ENCODE data around the gene ELP5.

GRCh38 chr17:7235693-7236665, 16.0 kb upstream of the ELP5 start:
- TF ChIP-seq, protein P1, sequence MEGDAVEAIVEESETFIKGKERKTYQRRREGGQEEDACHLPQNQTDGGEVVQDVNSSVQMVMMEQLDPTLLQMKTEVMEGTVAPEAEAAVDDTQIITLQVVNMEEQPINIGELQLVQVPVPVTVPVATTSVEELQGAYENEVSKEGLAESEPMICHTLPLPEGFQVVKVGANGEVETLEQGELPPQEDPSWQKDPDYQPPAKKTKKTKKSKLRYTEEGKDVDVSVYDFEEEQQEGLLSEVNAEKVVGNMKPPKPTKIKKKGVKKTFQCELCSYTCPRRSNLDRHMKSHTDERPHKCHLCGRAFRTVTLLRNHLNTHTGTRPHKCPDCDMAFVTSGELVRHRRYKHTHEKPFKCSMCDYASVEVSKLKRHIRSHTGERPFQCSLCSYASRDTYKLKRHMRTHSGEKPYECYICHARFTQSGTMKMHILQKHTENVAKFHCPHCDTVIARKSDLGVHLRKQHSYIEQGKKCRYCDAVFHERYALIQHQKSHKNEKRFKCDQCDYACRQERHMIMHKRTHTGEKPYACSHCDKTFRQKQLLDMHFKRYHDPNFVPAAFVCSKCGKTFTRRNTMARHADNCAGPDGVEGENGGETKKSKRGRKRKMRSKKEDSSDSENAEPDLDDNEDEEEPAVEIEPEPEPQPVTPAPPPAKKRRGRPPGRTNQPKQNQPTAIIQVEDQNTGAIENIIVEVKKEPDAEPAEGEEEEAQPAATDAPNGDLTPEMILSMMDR (conservative IDR thresholded peaks at IDR 0.05 in 1 of 2, IDR thresholded peaks at IDR 0.05 in 1 of 2; ENCODE audit: low read depth in 1 of 2, low read length in 2 of 2): no peak
- TF ChIP-seq EZH2 (IDR thresholded peaks at IDR 0.05; ENCODE audit: low read length, missing control alignments): no peak

Measured in fibroblast of lung (primary cell).